Stimulated activated CD4-positive, alpha-beta T cell treated with anti-CD3 and anti-CD28 coated beads, TNF-alpha, amount 100 ng/mL, for 4 hours (primary cell): ENCODE measurements around the gene NHS.
"Not testable (repeated sequence)": the region's sequence is repeated elsewhere in the genome, so short reads cannot be mapped to it uniquely, and the experiment has no call there.

ENCODE experiments used
- DNase-seq, 3 experiments: peaks; one replicate each; pipeline ENCODE4 v3.0.0-alpha.2; 2020; ENCODE audit warnings: low read depth in 3 of 3

NHS gene

DNA sequence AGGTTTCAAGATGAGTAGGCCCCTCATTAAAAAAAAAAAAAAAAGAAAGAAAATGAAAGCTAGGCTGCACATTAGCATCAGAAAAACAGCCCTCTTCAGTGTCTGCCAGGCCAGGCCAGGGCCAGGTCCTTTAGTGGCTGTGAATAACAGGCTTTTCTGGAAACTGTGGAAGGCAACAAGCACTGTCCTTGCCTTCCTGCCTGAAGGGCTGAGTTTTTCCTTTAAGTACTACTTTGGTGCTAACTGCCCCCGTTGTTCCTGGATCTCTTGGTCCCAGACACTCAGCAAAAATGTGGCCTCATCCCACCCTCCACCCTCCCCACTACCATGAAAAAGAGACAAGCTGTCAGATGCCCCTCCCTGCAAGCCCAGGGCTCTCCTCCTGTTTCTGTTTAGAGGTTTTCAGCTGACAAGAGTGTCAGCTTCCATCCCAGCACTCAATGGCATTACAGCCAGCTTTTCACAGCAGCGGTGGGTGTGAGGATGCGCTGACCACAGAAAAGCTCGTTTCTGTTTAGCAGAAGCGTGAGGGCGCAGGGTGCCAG, 174.2 kb downstream of the NHS start:
- DNase-seq = no peak

- no peak for DNase-seq
These were observed 175.0 kb downstream of the NHS start for GRCh38 chrX:17550011-17550410.

- DNase-seq = no peak
These were observed 177.1 kb downstream of the NHS start for GRCh38 chrX:17552044-17552650.

- DNase-seq = no peak
These were observed 178.5 kb downstream of the NHS start for GRCh38 chrX:17553469-17553868.

DNA sequence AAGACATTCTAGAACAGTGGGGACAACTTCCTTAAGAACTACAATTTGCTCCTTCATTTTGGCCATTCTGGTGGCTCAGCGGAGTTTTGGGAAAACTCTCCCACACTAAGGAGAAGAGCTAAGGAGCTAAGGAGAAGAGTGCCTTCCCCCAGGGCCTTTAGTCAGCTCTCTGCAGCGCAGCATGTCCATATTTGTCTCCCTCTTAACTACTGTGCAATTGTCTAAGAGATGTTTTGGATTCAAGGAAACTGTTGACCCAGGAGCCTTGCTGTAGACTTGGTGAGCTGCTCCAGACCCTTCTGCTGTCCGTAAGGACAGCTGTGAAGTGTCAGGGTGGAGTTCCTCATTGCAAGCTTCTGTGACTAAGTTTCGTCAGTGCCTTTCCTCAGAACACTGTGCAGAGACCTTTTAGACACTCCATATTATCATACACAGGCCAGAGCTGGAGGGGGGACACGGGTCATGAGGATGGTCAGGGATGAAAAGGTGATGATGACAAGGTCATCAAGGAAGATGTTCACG, 179.0 kb downstream of the NHS start:
- DNase-seq = no peak

DNA sequence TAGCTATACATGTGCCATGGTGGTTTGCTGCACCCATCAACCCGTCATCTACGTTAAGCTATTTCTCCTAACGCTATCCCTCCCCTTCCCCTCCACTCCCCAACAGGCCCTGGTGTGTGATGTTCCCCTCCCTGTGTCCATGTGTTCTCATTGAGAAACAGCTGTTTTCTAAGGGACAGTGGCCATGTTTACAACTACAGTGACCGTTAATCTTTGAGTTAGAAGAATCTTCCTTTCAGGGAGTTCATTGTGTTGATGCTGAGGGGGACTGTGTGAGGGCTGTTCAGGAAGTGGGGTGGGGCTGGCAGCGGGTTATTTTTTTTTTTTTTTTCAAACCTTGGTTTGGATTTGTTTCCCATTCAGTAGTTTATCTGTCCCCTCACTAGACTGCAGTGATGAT, 179.9 kb downstream of the NHS start:
- no peak for DNase-seq

- no peak for DNase-seq
These were observed 180.8 kb downstream of the NHS start for GRCh38 chrX:17555846-17556245.

- DNase-seq = no peak
These were observed 184.9 kb downstream of the NHS start for GRCh38 chrX:17559728-17560379.

DNA sequence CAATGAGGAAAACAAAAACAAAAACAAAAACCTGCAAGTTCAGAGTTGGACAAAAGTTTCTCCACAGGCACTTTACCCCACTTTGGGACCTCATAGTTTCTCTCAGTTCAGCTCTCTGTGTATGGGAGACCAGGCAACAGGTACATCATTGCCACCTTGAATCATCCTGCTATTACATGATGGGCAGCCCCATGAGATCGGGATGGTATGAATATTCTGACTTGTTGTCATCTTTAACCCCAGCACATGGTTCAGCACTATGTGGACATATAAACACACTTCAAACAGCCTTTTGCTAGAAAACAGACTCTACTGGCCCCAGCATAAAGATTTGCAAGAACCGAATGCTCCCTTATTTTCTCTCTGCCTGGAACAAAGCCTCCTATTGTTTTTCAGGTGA, 185.4 kb downstream of the NHS start:
- no peak for DNase-seq

DNA sequence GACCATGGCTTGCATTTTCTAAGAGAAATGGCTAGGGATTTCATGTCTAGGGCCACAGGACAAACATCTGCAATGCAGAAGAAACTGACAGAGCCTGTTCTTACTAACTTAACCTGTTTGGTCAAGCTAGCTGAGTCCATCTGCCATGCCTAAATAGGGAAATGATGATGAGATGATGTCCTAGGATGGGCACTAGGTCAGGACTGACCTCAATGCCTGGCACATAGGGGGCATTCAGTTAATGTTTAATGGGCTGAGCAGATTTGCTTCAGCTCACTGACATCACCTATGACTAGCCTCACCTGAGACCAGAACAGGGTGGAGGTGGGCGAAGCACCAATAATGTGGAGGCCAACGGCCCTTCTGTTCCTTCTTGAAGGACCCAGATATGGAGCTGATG, 188.1 kb downstream of the NHS start:
- no peak for DNase-seq

DNA sequence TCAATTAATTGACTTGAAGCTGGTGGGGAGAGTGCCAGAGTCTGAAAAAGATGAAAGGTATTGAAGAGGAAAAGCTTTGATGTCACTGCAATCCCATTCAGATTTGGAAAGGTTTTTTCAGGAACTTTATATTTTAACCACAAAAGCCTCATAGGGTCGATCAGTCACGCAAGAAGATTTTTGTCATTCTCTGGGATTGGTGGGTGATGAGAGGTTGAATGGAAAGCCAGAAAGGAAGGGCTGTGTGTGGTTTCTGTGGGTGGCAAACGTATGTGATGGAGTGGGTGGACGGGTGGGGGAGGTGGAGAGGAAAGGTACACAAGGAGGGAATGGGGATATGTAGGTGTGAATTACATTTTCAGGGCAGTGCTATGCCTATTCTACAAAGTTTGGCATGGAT, 188.5 kb downstream of the NHS start:
- DNase-seq = no peak

DNA sequence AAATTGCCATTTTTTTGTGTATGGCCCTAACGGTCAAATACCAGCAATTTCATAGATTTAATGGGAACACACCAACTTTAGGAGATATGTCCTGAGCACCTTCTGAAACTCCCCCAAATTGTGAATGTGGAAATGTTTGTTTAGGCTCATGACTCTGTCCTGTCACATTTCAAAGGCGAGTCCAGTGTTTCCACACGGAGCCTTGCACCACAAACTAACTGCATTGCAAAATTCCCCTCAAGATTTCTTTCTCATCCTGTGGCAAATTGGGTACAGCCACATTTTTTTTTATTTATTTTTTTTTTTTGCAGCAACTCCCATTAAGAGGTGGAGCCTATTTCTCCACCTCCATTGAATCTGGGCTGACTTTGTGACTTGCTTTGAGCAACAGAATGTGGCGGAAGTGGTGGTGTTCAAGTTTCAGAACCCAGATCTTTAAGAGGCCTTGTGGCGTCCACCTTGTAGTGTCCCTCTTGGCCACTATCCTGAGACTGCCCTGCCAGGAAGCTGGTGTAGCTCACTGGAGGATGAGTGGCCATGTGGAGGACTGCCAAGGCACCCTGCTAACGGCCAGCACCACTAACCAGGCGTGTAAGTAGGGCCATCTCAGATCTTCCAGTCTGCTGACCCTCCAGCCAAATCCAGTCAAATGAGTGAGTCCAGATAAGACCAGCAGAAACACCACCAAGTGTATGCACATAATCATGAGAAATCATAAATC, 189.8 kb downstream of the NHS start:
- no peak for DNase-seq

- no peak for DNase-seq
These were observed 191.7 kb downstream of the NHS start for GRCh38 chrX:17566740-17567139.

GRCh38 chrX:17567187-17567586, 192.2 kb downstream of the NHS start:
- DNase-seq = no peak

- DNase-seq = no peak
These were observed 192.8 kb downstream of the NHS start for GRCh38 chrX:17567821-17568220.

GRCh38 chrX:17568804-17569203, 193.8 kb downstream of the NHS start:
- DNase-seq = not testable (repeated sequence)

- DNase-seq = no peak
These were observed 204.0 kb downstream of the NHS start for GRCh38 chrX:17579026-17579425.

DNA sequence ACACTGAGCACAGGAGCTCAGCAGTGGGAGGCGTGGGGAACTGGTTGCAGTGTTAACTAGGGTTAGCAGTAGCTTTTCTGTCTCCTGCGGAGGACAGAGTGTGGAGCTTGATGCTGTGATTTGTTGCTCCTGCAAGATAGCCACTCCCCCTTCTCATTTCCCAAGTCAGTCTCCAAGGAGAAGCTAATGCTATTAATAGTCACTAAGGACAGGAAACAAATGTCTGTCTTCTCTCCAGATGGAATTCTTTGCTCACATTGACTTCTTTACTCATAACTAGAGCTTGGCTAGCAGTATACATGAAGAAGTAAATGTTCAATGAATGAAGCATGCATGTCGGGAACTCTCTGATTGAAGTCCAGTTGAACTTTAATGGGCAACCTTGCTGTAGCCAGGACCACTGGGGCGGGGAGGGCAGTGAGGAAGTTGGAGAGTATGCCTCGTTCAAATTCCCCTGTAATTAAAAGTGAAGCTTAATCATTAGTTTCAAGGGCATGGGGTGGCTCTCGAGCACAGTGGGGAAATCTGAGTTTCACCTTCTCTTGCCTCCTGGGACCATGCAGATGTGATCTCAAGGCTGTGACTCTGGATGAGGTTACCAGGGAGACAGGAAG, 205.6 kb downstream of the NHS start:
- no peak for DNase-seq

DNA sequence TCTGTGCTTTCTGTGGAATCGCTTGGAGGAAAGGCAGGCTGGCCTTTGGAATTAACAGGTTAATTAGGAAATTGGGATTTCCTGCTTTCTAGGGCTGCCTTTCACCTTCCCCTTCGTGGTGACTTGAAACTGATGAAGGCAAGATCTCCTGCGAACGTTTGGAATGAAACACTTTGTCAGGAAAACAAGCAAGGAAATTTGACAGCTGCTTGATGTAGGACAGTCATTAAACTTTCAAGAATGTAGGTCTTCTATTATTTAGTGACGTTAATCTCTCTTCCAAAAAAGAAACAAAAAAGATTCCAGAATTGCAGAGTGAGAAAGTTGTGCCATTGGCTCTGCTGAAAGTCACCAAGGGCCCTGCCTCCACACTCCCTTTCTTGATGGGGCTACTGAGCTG, 206.6 kb downstream of the NHS start:
- DNase-seq = no peak

DNA sequence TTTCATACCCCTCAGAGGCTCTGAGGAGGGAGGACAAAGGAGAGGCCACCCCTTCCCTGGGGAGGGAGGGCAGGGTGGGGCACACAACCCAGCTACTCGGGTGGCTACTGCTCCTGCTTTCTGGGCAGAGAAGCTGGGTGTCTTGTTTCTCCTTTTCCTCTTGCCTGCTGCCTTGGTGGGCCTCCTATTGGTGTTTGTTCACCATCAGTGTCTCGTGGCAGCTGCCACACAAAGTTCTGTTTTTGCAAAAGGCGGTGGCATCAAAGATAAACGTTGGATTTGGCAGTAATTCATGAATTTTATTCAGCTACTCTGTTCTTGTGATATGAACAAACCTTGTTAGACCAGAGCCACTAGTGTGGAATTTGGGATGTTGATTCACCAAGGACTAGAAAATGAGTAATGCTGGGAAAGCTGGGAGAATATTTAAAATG, 209.3 kb downstream of the NHS start:
- DNase-seq = no peak

DNA sequence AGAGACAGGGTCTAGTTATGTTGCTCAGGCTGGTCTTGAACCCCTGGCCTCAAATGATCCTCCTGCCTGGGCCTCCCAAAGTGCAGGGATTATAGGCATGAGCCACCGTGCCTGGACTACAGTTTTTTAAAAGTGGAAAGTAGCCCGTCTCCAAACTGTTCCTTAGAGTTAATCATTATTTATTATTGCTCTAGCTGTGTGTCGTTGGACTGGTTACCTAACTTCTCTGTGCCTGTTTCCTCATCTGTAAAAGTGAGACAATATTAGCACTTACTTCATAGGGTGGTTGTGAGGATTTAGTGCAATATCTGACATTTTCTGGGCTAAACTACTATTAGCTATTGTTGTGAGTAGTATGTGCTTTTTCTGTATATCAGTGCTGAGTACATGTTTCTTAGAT, 210.0 kb downstream of the NHS start:
- no peak for DNase-seq

- no peak for DNase-seq
These were observed 212.4 kb downstream of the NHS start for GRCh38 chrX:17587366-17587765.
